Measurements from ENCODE around the gene MCTP1.

MCTP1 gene

GRCh38 chr5:95194856-95195255 is 90.0 kb downstream of the MCTP1 start:
- TF ChIP-seq, protein P1, sequence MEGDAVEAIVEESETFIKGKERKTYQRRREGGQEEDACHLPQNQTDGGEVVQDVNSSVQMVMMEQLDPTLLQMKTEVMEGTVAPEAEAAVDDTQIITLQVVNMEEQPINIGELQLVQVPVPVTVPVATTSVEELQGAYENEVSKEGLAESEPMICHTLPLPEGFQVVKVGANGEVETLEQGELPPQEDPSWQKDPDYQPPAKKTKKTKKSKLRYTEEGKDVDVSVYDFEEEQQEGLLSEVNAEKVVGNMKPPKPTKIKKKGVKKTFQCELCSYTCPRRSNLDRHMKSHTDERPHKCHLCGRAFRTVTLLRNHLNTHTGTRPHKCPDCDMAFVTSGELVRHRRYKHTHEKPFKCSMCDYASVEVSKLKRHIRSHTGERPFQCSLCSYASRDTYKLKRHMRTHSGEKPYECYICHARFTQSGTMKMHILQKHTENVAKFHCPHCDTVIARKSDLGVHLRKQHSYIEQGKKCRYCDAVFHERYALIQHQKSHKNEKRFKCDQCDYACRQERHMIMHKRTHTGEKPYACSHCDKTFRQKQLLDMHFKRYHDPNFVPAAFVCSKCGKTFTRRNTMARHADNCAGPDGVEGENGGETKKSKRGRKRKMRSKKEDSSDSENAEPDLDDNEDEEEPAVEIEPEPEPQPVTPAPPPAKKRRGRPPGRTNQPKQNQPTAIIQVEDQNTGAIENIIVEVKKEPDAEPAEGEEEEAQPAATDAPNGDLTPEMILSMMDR (IDR thresholded peaks at IDR 0.05; ENCODE audit: insufficient read depth, low read depth, low read length, missing control alignments), result no peak
- no peak overlapping the region for H3K4me3 ChIP-seq (ENCODE audit: low read depth, low read length)
- DNase-seq (ENCODE audit: low read depth), result no peak

GRCh38 chr5:95191330-95191729 is 93.6 kb downstream of the MCTP1 start:
- DNase-seq (ENCODE audit: low read depth), result peak; percentile 43
- TF ChIP-seq, protein P1 (IDR thresholded peaks at IDR 0.05; ENCODE audit: insufficient read depth, low read depth, low read length, missing control alignments), result no peak
- H3K4me3 ChIP-seq (ENCODE audit: low read depth, low read length), result no peak overlapping the region

- no peak overlapping the region for H3K4me3 ChIP-seq (ENCODE audit: low read depth, low read length)
- TF ChIP-seq, protein P1 (IDR thresholded peaks at IDR 0.05; ENCODE audit: insufficient read depth, low read depth, low read length, missing control alignments), result no peak
- no peak for DNase-seq (ENCODE audit: low read depth)
These were observed 100.0 kb downstream of the MCTP1 start for GRCh38 chr5:95184924-95185323.

DNA sequence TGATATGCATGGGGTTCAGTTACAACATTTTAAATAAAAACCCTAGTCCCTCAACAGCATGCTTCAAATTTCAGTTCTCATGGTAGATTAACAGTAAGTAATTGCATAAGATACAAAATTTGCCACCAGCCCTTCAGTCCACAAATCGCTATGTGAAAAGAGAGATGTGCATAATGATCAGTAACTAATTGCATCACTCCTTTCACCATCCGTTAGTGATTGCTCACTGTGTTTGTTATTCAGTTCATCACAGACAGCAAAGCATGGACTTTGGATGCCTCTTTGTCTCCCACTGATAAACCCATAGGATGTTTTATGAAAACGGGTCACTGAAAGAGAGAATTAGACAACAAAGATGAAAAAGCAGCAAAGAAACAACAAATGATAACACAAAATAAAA is 103.2 kb downstream of the MCTP1 start:
- H3K4me3 ChIP-seq (ENCODE audit: low read depth, low read length), result no peak overlapping the region
- TF ChIP-seq, protein P1 (IDR thresholded peaks at IDR 0.05; ENCODE audit: insufficient read depth, low read depth, low read length, missing control alignments), result no peak
- no peak for DNase-seq (ENCODE audit: low read depth)

DNA sequence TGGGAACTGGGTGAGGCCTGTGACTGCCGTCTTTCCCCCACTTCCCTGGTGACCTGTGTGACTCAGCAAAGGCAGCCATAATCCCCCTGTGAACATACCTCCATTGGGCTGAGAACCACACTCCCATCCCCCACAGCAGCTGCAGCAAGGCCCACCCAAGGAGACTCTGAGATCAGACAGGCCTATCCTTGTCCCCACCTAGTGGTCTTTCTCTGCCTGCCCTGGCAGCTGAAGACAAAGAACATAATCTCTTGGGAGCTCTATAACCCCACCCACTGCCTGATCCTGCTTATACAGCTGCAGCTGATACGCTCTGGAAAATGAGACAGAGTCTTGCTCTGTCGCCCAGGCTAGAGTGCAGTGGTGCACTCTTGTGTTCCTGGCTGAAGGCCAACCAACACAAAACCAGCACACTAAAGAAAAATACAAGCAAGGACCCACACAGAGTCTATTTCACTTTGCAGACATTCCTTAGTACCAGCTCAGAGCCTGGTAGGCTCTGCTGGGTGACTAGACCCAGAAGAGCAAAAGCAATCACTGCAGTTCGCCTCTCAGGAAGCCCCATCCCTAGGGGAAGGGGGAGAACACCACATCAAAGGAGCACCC is 106.7 kb downstream of the MCTP1 start:
- TF ChIP-seq, protein P1 (IDR thresholded peaks at IDR 0.05; ENCODE audit: insufficient read depth, low read depth, low read length, missing control alignments), result peak; percentile 5
- H3K4me3 ChIP-seq (ENCODE audit: low read depth, low read length), result no peak overlapping the region
- peak; percentile 5 for DNase-seq (ENCODE audit: low read depth)

DNA sequence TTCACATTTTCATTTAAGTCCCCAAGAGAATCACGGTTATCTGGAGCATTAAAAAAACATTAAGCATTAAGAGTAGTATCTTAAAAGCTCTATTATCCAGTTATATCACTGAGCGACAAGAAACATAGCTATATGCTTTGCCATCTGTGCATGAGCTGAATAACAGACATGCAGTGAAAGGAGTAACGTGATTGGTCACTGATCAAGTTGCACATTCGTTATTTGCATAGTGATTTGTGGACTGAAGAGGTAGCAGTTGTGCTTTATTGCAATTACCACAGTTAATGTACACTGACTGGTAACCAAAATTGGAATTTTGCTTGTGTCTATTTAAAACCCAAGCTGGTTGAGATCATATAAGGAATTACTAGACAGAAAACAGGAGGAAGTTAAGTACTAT is 107.4 kb downstream of the MCTP1 start:
- TF ChIP-seq, protein P1 (IDR thresholded peaks at IDR 0.05; ENCODE audit: insufficient read depth, low read depth, low read length, missing control alignments), result no peak
- H3K4me3 ChIP-seq (ENCODE audit: low read depth, low read length), result no peak overlapping the region

DNA sequence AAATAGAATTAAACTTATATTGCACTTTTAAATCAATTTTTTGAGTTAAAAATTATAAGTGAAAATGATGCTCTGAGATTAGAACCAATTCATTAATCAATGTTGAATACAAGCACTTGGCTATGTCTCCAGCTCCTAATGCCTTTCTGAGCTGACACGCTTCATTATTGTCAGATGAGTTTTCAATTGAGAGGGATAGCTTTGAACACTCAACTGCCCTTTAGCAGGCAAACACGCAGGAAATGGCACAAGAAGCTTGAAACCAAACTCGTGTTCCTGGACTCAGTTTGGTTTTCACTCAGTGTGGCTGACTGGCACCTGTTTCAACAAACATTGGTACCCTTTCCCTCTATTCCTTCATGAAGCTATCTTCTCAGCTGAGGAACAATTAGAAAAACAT is 109.8 kb downstream of the MCTP1 start:
- no peak for DNase-seq (ENCODE audit: low read depth)
- TF ChIP-seq, protein P1 (IDR thresholded peaks at IDR 0.05; ENCODE audit: insufficient read depth, low read depth, low read length, missing control alignments), result no peak
- no peak overlapping the region for H3K4me3 ChIP-seq (ENCODE audit: low read depth, low read length)

More for the DNA sequence above, 107.4 kb downstream of the MCTP1 start:
- no peak for DNase-seq (ENCODE audit: low read depth)
